RWPE2 (cell line): ENCODE data around the gene AKR7A3.

ENCODE experiments used
- ATAC-seq: fragments of 200-7000 bp; cut with Tn5 transposase; 3 replicates; pipeline ENCODE4 v1.9.1; 2021; ENCODE audit warnings: low read depth
- DNase-seq: peaks from one replicate; pipeline ENCODE4 v3.0.0-alpha.2; 2020; ENCODE audit warnings: low spot score
- H3K27ac ChIP-seq: fragments of 450-650 bp; 2 replicates; pipeline ENCODE4 v1.5.1; 2017; ENCODE audit warnings: mild to moderate bottlenecking; ENCODE audit not compliant: poor library complexity, severe bottlenecking
- H3K27me3 ChIP-seq: fragments of 250-450 bp; sonication (Bioruptor Pico); 2 replicates; pipeline ENCODE4 v1.5.1; 2021; ENCODE audit warnings: mild to moderate bottlenecking, moderate library complexity; ENCODE audit not compliant: insufficient read depth, poor library complexity, severe bottlenecking
- H3K36me3 ChIP-seq: fragments of 250-450 bp; sonication (Bioruptor Pico); 2 replicates; pipeline ENCODE4 v1.5.1; 2020; ENCODE audit warnings: low read depth, mild to moderate bottlenecking, moderate library complexity
- H3K4me1 ChIP-seq: fragments of 250-450 bp; sonication (Bioruptor Pico); 2 replicates; pipeline ENCODE4 v1.5.1; 2021; ENCODE audit warnings: mild to moderate bottlenecking, moderate library complexity; ENCODE audit not compliant: insufficient read depth, poor library complexity, severe bottlenecking
- H3K4me3 ChIP-seq: fragments of 250-450 bp; sonication (Bioruptor Pico); 2 replicates; pipeline ENCODE4 v1.5.1; 2021; ENCODE audit warnings: mild to moderate bottlenecking, moderate library complexity; ENCODE audit not compliant: severe bottlenecking
- H3K9me3 ChIP-seq: fragments of 250-450 bp; sonication (Bioruptor Pico); 2 replicates; pipeline ENCODE4 v1.5.1; 2021; ENCODE audit warnings: mild to moderate bottlenecking, moderate library complexity; ENCODE audit not compliant: severe bottlenecking
- TF ChIP-seq, protein P1 (sequence below): fragments of 450-650 bp; IDR thresholded peaks from one replicate; pipeline ENCODE4 v1.5.1; 2017; ENCODE audit warnings: mild to moderate bottlenecking, moderate library complexity; ENCODE audit not compliant: poor library complexity, severe bottlenecking

AKR7A3 gene

DNA sequence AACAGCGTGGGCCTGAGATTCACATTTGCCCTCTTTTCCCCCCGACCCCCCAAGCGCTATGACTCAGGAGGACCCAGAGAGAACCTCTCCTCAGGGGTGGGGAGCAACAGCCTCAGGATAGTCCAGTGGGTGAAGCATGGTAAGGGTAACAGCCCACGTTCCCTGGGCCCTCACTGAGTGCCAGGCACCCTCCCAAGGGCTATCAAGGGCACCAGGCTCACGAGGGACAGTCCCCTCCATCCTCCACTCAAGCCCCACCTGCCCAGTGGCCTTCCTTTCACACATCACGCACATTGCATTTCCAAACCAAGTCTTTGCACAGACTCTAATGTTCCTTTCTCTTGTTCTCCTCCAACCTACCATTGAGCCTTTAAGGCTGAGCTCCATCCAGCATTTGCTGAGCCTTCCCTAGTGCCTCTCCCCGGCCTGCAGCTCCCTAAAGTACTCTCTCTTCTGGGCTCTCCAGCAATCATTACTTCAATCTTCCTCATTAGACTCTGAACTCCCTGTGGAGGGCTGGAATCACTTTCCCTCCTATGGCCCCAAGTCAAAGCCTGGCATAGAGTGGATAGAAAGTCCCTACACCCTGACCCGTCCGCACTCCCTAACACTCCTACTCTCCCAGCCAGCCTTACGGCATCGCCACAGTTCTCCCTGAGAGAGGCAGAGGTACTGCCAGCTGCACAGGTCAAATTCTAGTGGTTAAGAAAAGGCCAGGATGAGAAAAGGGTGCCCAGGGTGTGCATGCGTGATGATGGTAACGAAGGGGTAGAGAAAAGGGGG, 22.3 kb upstream of the AKR7A3 start:
- ATAC-seq: peak; percentile 24
- DNase-seq: peak; percentile 24
- no peaks in the 10 kb centered on the region for H3K27me3 ChIP-seq
- H3K4me3 ChIP-seq: peak overlapping the region; percentile 86
- TF ChIP-seq, protein P1, sequence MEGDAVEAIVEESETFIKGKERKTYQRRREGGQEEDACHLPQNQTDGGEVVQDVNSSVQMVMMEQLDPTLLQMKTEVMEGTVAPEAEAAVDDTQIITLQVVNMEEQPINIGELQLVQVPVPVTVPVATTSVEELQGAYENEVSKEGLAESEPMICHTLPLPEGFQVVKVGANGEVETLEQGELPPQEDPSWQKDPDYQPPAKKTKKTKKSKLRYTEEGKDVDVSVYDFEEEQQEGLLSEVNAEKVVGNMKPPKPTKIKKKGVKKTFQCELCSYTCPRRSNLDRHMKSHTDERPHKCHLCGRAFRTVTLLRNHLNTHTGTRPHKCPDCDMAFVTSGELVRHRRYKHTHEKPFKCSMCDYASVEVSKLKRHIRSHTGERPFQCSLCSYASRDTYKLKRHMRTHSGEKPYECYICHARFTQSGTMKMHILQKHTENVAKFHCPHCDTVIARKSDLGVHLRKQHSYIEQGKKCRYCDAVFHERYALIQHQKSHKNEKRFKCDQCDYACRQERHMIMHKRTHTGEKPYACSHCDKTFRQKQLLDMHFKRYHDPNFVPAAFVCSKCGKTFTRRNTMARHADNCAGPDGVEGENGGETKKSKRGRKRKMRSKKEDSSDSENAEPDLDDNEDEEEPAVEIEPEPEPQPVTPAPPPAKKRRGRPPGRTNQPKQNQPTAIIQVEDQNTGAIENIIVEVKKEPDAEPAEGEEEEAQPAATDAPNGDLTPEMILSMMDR: no peak
- H3K36me3 ChIP-seq: peaks cover 18% of the 10 kb centered on the region
- peaks cover 6% of the 10 kb centered on the region for H3K4me1 ChIP-seq
- peak overlapping the region; percentile 53 for H3K27ac ChIP-seq
- H3K9me3 ChIP-seq: no peaks in the 10 kb centered on the region

- Histone ChIP-seq H3K36me3 (peaks cover 18% of the 10 kb centered on the region), H3K9me3 (no peaks in the 10 kb centered on the region), H3K4me3 (no peak overlapping the region), H3K27ac (no peak overlapping the region), H3K4me1 (peaks cover 4% of the 10 kb centered on the region), H3K27me3 (no peaks in the 10 kb centered on the region)
- ATAC-seq (no peak), DNase-seq (peak; percentile 10)
- TF ChIP-seq, protein P1: no peak
Observed at GRCh38 chr1:19310061-19310460, 21.5 kb upstream of the AKR7A3 start.

GRCh38 chr1:19309123-19309813, 20.7 kb upstream of the AKR7A3 start:
- TF ChIP-seq, protein P1: no peak
- Histone ChIP-seq H3K36me3 (peaks cover 26% of the 10 kb centered on the region), H3K4me1 (peaks cover 3% of the 10 kb centered on the region), H3K27me3 (no peaks in the 10 kb centered on the region), H3K27ac (no peak overlapping the region), H3K9me3 (no peaks in the 10 kb centered on the region), H3K4me3 (no peak overlapping the region)
- DNase-seq (no peak), ATAC-seq (no peak)

DNA sequence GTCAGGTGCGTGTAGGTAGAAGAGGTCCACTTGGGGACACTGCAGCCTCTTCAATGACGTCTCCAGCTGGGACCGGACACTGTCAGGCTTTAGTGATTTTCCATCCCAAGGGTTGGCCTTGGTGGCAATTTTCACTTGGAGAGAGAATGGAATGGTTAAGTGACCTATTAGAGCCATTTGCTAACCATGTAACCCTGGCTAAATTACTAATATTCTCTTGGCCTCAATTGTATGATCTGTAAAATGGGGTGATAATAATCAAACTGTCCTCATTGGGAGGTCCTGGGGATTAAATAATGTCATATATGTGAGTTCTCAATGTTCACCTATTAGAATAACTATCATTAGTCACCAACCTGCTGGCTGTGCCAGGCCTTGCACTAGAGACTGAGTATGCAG, 19.9 kb upstream of the AKR7A3 start:
- Histone ChIP-seq H3K36me3 (peaks cover 34% of the 10 kb centered on the region), H3K27me3 (no peaks in the 10 kb centered on the region), H3K9me3 (no peaks in the 10 kb centered on the region), H3K4me1 (peaks cover 3% of the 10 kb centered on the region), H3K27ac (no peak overlapping the region), H3K4me3 (no peak overlapping the region)
- peak; percentile 32 for DNase-seq
- TF ChIP-seq, protein P1: no peak
- ATAC-seq: no peak
